HepG2 (cell line): ENCODE measurements around the gene VSIG10L. TPM values are rescaled to one million over a fixed set of nuclear protein-coding genes. Genes with fewer than 3 reads are reported as not detected.

Experiments used
- AGO2 ChIP-seq: fragments of 200-400 bp; formaldehyde crosslinking; optimal IDR thresholded peaks from 2 replicates; pipeline ENCODE3; 2017; ENCODE audit warnings: mild to moderate bottlenecking, low read depth, low read length, moderate library complexity
- BRD4 ChIP-seq: sonication (generic); formaldehyde crosslinking; IDR thresholded peaks from 2 replicates; pipeline ENCODE4 v1.4.0; 2020; ENCODE audit warnings: missing genetic modification reagents
- CHD2 ChIP-seq: IDR thresholded peaks from 2 replicates; pipeline ENCODE4 v1.6.1; 2011; ENCODE audit warnings: low read depth, low read length, improper control_type of control experiment
- MAZ ChIP-seq, 2 experiments: sonication (generic) in 1 of 2; formaldehyde crosslinking in 1 of 2; IDR thresholded peaks; 2 replicates each; pipeline versions ENCODE4 v1.5.0 to v1.6.1; 2012 to 2020; ENCODE audit warnings: low read depth in 2 of 2, mild to moderate bottlenecking in 2 of 2, borderline replicate concordance in 1 of 2, improper control_type of control experiment in 1 of 2, low read length in 1 of 2, missing genetic modification reagents in 1 of 2, moderate library complexity in 1 of 2
- RBM39 ChIP-seq: fragments of 200-400 bp; formaldehyde crosslinking; IDR thresholded peaks from one replicate; pipeline ENCODE4 v1.6.1; 2018; ENCODE audit warnings: antibody characterized with exemption, mild to moderate bottlenecking, low read depth, low read length; ENCODE audit not compliant: poor library complexity, severe bottlenecking
- YY1 ChIP-seq: IDR thresholded peaks from 2 replicates; pipeline ENCODE4 v1.6.1; 2011; ENCODE audit warnings: low read length, low read depth, moderate library complexity, mild to moderate bottlenecking; ENCODE audit not compliant: insufficient read depth, insufficient replicate concordance
- ZNF761 ChIP-seq: sonication (generic); formaldehyde crosslinking; conservative IDR thresholded peaks from 2 replicates; pipeline ENCODE4 v1.4.0; 2020; ENCODE audit warnings: mild to moderate bottlenecking, missing genetic modification reagents
- polyA plus RNA-seq, 8 experiments: library from polyadenylated mRNA; depleted of rRNA in 3 of 8; stranded (reverse) in 7 of 8; unstranded in 1 of 8; fragments of >200 nt; fragmentation: Illumina TruSeq in 4 of 8; extraction: Trizol in 4 of 8; gene quantifications; 2 replicates each; pipeline versions ENCODE4 v1.2.1 to v1.2.3, GENCODE V29; 2011 to 2016; ENCODE audit warnings: low read depth in 4 of 8, missing spikeins in 1 of 8, mixed read lengths in 1 of 8; ENCODE audit not compliant: insufficient read depth in 1 of 8
- total RNA-seq, 5 experiments: library from RNA; depleted of rRNA; stranded (reverse); fragments of >200 nt; fragmentation: Illumina TruSeq; extraction: Trizol; gene quantifications; 2 replicates each; pipeline ENCODE4 v1.2.3, GENCODE V29; 2016; ENCODE audit warnings: low read depth in 1 of 5
- TF ChIP-seq, protein P1 (sequence below): sonication (generic); formaldehyde crosslinking; IDR thresholded peaks from 2 replicates; pipeline ENCODE4 v1.5.1; 2020; ENCODE audit warnings: mild to moderate bottlenecking, moderate library complexity, missing genetic modification reagents
- TF ChIP-seq, protein P2 (sequence below): sonication (generic); formaldehyde crosslinking; IDR thresholded peaks from 2 replicates; pipeline ENCODE4 v1.4.0; 2020; ENCODE audit warnings: missing genetic modification reagents
- TF ChIP-seq, protein P3 (sequence below): sonication (generic); formaldehyde crosslinking; IDR thresholded peaks from 2 replicates; pipeline ENCODE4 v1.5.0; 2020; ENCODE audit warnings: mild to moderate bottlenecking, missing genetic modification reagents, borderline replicate concordance
- TF ChIP-seq, protein P4 (sequence below): sonication (generic); formaldehyde crosslinking; IDR thresholded peaks from 2 replicates; pipeline ENCODE4 v1.4.0; 2020; ENCODE audit warnings: mild to moderate bottlenecking, low read depth, missing genetic modification reagents
- TF ChIP-seq, protein P5 (sequence below): sonication (generic); formaldehyde crosslinking; IDR thresholded peaks from 2 replicates; pipeline ENCODE4 v1.4.0; 2020; ENCODE audit warnings: mild to moderate bottlenecking, missing genetic modification reagents

Gene VSIG10L
- total and polyA plus RNA-seq, 2 of the 13 experiments (the other 11 are each of a cell fraction or from before 2014, with no cell fraction given): 2.7 to 8.5 TPM

DNA sequence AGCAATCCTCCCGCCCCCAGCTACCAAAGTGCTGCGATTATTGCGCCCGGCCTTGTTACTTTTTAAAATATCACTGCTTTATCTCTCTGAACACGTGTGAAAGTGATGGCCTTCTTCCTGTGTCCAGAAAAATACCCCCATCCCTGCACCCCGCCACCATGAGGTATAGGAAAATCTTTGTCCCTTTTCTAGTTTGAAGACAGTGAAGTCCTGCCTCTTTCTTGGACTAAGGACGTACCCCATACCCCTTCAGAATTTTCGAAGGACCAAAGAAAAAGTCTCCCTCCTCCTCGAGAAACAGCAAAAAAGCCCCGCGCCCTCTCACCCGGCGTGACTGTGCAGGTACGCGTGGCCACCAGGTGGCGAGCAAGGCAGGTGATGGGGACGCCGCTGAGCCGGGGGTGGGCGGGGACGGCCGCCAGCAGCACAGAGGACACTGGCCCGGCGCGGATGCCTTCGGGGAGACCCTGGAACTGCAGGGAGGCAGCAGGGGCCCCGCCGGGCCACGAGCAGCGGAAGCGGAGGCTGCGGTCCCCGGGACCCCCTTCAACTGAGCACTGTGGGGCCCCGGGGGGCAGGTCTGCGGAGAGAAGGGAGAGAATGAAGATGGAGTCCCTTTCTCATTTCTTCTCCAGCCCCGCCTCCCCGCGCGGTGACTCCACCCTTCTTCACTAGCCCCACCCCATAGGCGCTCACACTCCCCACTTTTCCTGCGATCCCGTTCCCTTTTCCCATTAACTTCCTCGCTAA is 3.2 kb downstream of the VSIG10L start (continued):
- TF ChIP-seq, protein P1, sequence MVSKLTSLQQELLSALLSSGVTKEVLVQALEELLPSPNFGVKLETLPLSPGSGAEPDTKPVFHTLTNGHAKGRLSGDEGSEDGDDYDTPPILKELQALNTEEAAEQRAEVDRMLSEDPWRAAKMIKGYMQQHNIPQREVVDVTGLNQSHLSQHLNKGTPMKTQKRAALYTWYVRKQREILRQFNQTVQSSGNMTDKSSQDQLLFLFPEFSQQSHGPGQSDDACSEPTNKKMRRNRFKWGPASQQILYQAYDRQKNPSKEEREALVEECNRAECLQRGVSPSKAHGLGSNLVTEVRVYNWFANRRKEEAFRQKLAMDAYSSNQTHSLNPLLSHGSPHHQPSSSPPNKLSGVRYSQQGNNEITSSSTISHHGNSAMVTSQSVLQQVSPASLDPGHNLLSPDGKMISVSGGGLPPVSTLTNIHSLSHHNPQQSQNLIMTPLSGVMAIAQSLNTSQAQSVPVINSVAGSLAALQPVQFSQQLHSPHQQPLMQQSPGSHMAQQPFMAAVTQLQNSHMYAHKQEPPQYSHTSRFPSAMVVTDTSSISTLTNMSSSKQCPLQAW (CRISPR knock-in tag): peak; percentile 82
- TF ChIP-seq YY1: peak; percentile 70
- TF ChIP-seq RBM39: peak; percentile 63
- TF ChIP-seq, protein P2, sequence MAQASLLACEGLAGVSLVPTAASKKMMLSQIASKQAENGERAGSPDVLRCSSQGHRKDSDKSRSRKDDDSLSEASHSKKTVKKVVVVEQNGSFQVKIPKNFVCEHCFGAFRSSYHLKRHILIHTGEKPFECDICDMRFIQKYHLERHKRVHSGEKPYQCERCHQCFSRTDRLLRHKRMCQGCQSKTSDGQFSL: no peak
- peak; percentile 76 for TF ChIP-seq AGO2
- TF ChIP-seq, protein P3, sequence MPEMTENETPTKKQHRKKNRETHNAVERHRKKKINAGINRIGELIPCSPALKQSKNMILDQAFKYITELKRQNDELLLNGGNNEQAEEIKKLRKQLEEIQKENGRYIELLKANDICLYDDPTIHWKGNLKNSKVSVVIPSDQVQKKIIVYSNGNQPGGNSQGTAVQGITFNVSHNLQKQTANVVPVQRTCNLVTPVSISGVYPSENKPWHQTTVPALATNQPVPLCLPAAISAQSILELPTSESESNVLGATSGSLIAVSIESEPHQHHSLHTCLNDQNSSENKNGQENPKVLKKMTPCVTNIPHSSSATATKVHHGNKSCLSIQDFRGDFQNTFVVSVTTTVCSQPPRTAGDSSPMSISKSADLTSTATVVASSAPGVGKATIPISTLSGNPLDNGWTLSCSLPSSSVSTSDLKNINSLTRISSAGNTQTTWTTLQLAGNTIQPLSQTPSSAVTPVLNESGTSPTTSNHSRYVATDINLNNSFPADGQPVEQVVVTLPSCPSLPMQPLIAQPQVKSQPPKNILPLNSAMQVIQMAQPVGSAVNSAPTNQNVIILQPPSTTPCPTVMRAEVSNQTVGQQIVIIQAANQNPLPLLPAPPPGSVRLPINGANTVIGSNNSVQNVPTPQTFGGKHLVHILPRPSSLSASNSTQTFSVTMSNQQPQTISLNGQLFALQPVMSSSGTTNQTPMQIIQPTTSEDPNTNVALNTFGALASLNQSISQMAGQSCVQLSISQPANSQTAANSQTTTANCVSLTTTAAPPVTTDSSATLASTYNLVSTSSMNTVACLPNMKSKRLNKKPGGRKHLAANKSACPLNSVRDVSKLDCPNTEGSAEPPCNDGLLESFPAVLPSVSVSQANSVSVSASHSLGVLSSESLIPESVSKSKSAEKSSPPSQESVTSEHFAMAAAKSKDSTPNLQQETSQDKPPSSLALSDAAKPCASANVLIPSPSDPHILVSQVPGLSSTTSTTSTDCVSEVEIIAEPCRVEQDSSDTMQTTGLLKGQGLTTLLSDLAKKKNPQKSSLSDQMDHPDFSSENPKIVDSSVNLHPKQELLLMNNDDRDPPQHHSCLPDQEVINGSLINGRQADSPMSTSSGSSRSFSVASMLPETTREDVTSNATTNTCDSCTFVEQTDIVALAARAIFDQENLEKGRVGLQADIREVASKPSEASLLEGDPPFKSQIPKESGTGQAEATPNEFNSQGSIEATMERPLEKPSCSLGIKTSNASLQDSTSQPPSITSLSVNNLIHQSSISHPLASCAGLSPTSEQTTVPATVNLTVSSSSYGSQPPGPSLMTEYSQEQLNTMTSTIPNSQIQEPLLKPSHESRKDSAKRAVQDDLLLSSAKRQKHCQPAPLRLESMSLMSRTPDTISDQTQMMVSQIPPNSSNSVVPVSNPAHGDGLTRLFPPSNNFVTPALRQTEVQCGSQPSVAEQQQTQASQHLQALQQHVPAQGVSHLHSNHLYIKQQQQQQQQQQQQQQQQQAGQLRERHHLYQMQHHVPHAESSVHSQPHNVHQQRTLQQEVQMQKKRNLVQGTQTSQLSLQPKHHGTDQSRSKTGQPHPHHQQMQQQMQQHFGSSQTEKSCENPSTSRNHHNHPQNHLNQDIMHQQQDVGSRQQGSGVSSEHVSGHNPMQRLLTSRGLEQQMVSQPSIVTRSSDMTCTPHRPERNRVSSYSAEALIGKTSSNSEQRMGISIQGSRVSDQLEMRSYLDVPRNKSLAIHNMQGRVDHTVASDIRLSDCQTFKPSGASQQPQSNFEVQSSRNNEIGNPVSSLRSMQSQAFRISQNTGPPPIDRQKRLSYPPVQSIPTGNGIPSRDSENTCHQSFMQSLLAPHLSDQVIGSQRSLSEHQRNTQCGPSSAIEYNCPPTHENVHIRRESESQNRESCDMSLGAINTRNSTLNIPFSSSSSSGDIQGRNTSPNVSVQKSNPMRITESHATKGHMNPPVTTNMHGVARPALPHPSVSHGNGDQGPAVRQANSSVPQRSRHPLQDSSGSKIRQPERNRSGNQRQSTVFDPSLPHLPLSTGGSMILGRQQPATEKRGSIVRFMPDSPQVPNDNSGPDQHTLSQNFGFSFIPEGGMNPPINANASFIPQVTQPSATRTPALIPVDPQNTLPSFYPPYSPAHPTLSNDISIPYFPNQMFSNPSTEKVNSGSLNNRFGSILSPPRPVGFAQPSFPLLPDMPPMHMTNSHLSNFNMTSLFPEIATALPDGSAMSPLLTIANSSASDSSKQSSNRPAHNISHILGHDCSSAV (CRISPR knock-in tag): no peak
- no peak for TF ChIP-seq BRD4 (CRISPR knock-in tag)
- TF ChIP-seq, protein P4, sequence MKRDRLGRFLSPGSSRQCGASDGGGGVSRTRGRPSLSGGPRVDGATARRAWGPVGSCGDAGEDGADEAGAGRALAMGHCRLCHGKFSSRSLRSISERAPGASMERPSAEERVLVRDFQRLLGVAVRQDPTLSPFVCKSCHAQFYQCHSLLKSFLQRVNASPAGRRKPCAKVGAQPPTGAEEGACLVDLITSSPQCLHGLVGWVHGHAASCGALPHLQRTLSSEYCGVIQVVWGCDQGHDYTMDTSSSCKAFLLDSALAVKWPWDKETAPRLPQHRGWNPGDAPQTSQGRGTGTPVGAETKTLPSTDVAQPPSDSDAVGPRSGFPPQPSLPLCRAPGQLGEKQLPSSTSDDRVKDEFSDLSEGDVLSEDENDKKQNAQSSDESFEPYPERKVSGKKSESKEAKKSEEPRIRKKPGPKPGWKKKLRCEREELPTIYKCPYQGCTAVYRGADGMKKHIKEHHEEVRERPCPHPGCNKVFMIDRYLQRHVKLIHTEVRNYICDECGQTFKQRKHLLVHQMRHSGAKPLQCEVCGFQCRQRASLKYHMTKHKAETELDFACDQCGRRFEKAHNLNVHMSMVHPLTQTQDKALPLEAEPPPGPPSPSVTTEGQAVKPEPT (CRISPR knock-in tag): no peak
- TF ChIP-seq, protein P5, sequence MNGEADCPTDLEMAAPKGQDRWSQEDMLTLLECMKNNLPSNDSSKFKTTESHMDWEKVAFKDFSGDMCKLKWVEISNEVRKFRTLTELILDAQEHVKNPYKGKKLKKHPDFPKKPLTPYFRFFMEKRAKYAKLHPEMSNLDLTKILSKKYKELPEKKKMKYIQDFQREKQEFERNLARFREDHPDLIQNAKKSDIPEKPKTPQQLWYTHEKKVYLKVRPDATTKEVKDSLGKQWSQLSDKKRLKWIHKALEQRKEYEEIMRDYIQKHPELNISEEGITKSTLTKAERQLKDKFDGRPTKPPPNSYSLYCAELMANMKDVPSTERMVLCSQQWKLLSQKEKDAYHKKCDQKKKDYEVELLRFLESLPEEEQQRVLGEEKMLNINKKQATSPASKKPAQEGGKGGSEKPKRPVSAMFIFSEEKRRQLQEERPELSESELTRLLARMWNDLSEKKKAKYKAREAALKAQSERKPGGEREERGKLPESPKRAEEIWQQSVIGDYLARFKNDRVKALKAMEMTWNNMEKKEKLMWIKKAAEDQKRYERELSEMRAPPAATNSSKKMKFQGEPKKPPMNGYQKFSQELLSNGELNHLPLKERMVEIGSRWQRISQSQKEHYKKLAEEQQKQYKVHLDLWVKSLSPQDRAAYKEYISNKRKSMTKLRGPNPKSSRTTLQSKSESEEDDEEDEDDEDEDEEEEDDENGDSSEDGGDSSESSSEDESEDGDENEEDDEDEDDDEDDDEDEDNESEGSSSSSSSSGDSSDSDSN (CRISPR knock-in tag): peak; percentile 28; the same call in 1 of the 2 replicates
- peak; percentile 29; the same call in 1 of the 2 replicates for TF ChIP-seq MAZ (IDR thresholded peaks at IDR 0.05; ENCODE audit: borderline replicate concordance, low read depth, low read length)
- peak; percentile 82 for TF ChIP-seq MAZ (CRISPR knock-in tag; IDR thresholded peaks at IDR 0.05; ENCODE audit: low read depth)
- no peak for TF ChIP-seq ZNF761 (CRISPR knock-in tag)
- no peak for TF ChIP-seq CHD2
